ELR (cell line): ENCODE measurements around the gene FAM20B.
"Not testable (repeated sequence)": the region's sequence is repeated elsewhere in the genome, so short reads cannot be mapped to it uniquely, and the experiment has no call there.

Experiments used
- DNase-seq: peaks from one replicate; pipeline ENCODE4 v3.0.0-alpha.2; 2015; ENCODE audit warnings: low read depth

The FAM20B gene

GRCh38 chr1:179025975-179026812 is 500 bp downstream of the FAM20B start:
- peak; percentile 72 for DNase-seq

DNA sequence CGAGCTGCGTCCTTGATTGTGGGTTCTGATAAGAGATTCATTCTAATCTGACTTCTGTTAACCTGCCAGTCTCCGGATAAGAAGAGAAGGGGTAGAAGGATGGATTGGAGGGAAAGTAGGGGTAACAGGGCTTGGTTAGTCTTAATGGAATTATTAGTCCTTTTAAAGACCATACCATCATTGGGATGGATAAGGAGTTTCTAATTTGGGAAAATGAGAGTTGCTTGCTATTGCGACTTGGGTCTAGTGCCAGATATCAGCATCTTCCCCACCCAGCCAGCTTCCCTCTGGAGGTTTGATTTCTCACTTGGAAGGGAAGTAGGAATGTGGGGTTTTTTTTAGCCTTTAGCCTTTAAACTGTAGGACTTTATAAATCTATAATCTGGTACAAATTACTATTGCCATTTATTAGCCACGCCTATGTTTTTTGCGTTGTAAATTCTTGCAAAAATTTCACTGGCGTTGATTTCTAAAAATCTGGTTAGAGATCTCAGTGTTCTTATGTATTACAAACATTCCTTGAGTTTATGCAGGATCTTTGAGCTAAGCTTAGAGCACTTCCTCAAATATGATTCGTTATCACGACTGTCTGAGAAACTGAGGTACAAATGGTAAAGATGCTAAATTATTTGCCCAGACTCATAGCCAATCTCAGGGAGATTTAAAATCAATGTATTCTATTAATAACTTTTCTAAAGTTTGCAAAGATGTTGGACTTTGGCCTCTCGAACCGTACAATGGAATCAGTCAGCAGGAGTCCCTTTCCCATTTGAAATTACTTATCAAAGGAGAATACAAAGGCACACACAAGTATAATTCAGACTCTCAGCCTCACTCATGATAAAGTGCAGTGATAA is 1.3 kb downstream of the FAM20B start:
- no peak for DNase-seq

- DNase-seq = no peak
Observed at GRCh38 chr1:179029321-179029759, 3.6 kb downstream of the FAM20B start.

DNA sequence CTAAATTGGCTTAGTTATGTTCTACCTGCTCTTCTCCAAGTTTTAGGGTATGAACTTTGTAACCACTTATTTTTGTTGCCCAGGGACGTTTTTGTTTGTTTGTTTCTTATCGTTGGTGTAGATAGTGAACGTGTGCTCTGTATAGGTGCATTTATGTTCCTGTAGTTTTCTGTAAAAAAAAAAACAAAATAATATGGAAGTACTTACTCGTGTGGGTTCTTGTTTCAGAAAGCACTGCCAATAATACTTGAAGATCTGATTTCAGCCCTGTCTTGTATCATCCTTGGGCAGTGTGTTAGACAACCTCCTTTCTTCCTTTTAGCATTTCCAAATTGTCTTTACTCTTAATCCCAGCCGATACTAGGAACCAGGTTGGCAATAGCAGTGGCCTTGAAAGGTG is 4.4 kb downstream of the FAM20B start:
- no peak for DNase-seq

DNA sequence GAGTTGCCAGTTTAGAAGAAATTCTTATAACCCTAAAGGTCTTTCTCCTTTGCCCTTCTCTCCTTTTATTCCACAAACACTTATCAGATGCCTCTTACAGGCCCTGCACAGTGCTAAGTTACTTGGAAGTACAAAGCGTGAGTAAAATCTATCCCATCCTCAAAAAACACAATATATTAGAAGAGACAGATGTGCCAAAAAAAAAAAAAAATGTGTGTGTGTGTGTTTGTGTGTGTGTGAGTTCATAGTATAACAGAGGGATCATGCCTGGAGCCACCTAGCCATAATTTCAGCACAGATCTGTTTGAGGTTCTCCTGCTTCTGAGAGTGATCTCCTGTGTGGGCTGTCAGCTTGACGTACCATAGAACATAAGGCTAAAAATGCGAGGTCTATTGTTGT is 5.0 kb downstream of the FAM20B start:
- DNase-seq = no peak

DNA sequence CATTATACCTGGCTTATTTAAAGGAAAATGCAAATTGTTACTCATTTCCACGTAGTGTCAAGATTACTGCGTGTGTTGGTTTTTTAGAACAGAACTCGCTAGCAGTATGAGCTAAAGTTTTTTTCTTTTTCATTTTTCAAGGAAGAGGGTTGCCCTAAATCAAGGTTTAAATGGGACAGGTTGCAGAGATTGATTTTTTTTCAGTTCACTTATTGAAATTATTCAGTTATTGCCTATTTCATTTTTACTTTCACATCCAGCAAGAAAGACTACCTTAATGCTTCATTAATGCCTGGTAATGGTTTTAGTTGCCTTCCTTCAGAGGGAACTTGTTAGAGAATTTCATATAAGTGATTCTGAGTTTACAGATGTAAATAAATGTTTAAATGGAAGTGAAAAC is 5.6 kb downstream of the FAM20B start:
- no peak for DNase-seq

GRCh38 chr1:179031855-179032513 is 6.3 kb downstream of the FAM20B start:
- peak; percentile 71 for DNase-seq

- DNase-seq = peak; percentile 61
Observed at GRCh38 chr1:179034720-179035119, 9.0 kb downstream of the FAM20B start.

- peak; percentile 72 for DNase-seq
Observed at GRCh38 chr1:179036844-179037465, 11.3 kb downstream of the FAM20B start.

DNA sequence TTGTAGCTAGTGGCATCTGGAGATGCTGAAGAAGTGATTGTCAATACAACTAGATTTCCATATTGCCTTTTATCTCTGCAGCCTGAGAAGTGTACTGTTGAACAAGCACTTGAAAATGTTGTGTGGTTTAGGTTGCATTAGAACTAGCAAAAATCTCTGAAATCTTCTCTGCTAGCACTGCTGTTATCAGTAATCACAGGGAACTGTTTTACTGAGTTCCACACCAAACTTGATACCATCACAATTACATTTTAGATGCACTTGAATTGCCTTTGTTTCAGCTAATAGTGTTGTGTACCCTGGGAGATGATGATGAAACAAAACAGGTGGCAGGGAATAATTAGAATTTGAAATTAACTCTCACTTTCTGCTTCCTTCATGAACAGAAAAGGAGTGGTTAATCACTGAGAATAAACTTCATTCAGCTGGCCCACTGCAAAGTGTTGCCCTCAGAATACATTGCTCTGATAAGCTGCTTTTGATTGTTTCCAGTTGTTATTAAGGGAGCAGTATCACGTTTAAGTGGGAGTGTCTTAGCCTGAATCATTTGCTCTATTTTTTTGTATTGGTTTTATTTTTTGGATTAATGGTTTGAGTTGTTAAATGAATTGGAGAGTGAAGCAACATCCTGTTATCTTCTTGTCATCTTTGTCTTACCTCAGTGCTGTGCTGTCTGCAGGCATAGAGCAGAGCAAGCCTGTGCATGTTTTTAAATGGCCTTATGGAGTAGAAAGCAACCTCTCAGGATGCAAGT is 13.0 kb downstream of the FAM20B start:
- DNase-seq = no peak

- DNase-seq = not testable (repeated sequence)
Observed at GRCh38 chr1:179039502-179040174, 13.9 kb downstream of the FAM20B start.

- not testable (repeated sequence) for DNase-seq
Observed at GRCh38 chr1:179040175-179040551, 14.5 kb downstream of the FAM20B start.

- DNase-seq = no peak
Observed at GRCh38 chr1:179042087-179042486, 16.4 kb downstream of the FAM20B start.

DNA sequence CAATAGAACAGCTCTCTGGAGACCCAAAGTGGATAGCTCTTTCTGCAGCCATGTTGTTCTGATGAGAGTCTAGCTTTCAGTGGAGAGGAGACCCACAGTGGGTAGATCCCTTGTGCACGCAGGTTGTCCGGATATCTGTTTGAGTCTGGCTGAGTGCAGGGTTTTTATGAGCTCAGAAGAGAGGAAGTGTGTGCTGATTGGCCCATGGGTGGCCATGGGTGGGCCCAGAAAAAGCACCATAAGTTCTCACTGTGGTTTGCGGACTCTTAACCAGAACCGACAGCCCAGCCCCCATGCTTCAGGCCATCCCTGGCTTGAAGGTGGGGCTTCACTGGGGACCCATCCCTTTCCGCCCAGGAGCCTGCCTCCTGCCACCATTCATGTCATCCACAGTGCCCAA is 17.0 kb downstream of the FAM20B start:
- no peak for DNase-seq

DNA sequence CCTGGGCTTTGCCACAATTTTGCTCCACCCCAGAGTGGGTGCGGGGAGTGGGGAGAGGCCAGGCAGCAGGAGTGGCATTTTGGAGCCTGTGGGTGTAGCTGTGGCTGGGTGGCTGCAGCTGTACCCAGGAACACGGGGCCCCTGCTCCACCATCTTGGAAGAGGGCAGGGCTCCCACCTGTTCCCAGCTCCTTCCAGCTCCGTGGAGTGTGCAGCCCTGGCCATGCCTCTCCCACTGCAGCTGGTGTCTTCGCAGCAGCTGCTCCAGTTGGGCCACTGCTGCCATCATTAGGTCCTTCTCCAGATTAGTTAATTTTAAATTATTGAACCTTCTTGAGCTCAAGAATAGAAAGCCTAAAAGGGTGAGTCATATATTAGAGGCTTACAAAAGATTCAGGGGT is 17.6 kb downstream of the FAM20B start:
- DNase-seq = no peak

DNA sequence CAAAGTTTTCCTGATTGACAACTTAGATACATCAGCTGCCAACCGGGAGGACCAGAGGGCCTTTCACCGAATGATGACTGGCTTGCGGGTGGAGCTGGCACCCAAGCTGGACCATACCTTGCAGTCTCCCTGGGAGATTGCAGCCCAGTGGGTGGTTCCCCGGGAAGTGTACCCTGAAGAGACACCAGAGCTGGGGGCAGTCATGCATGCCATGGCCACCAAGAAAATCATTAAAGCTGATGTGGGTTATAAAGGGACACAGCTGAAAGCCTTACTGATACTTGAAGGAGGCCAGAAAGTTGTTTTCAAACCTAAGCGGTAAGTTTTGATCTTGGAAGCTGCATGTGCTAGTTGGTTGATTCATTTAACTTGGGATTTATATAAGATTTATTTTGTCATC is 18.2 kb downstream of the FAM20B start:
- DNase-seq = no peak

GRCh38 chr1:179046808-179047635 is 21.3 kb downstream of the FAM20B start:
- DNase-seq = no peak

- no peak for DNase-seq
Observed at GRCh38 chr1:179047636-179047997, 21.9 kb downstream of the FAM20B start.

- no peak for DNase-seq
Observed at GRCh38 chr1:179048339-179049124, 22.8 kb downstream of the FAM20B start.
